Activated CD8-positive, alpha-beta memory T cell treated with anti-CD3 and anti-CD28 coated beads for 1 hour (primary cell): ENCODE results near the gene TM9SF2.
"Not testable (repeated sequence)": the region's sequence is repeated elsewhere in the genome, so short reads cannot be mapped to it uniquely, and the experiment has no call there.

Experiments used
- DNase-seq, 2 donors: peaks; one replicate each; pipeline ENCODE4 v3.0.0-alpha.2; 2020; ENCODE audit warnings: low read depth in 1 of 2; ENCODE audit errors: extremely low read depth in 1 of 2

The TM9SF2 gene

GRCh38 chr13:99528547-99528946, 27.3 kb downstream of the TM9SF2 start:
- DNase-seq = no peak

GRCh38 chr13:99536023-99536422, 34.8 kb downstream of the TM9SF2 start:
- DNase-seq = no peak

- DNase-seq = no peak
These were observed 39.3 kb downstream of the TM9SF2 start for GRCh38 chr13:99540530-99540929.

GRCh38 chr13:99542788-99543406, 41.6 kb downstream of the TM9SF2 start:
- no peak for DNase-seq

- DNase-seq = no peak
These were observed 44.1 kb downstream of the TM9SF2 start for GRCh38 chr13:99545361-99545760.

- no peak for DNase-seq
These were observed 44.7 kb downstream of the TM9SF2 start for GRCh38 chr13:99545979-99546378.

- DNase-seq = no peak
These were observed 45.6 kb downstream of the TM9SF2 start for GRCh38 chr13:99546878-99547277.

- DNase-seq = no peak
These were observed 47.2 kb downstream of the TM9SF2 start for GRCh38 chr13:99548448-99548847.

GRCh38 chr13:99553033-99553432, 51.8 kb downstream of the TM9SF2 start:
- no peak for DNase-seq

GRCh38 chr13:99555149-99555548, 53.9 kb downstream of the TM9SF2 start:
- DNase-seq = no peak

GRCh38 chr13:99556867-99557443, 55.7 kb downstream of the TM9SF2 start:
- no peak for DNase-seq

GRCh38 chr13:99558570-99559180, 57.4 kb downstream of the TM9SF2 start:
- DNase-seq = no peak

- DNase-seq = no peak
These were observed 58.3 kb downstream of the TM9SF2 start for GRCh38 chr13:99559560-99559959.

- DNase-seq = no peak
These were observed 62.1 kb downstream of the TM9SF2 start for GRCh38 chr13:99563404-99563803.

GRCh38 chr13:99564386-99564785, 63.1 kb downstream of the TM9SF2 start:
- DNase-seq = no peak

GRCh38 chr13:99565478-99566124, 64.3 kb downstream of the TM9SF2 start:
- no peak for DNase-seq

- no peak for DNase-seq
These were observed 65.1 kb downstream of the TM9SF2 start for GRCh38 chr13:99566125-99567083.

- not testable (repeated sequence) for DNase-seq
These were observed 67.6 kb downstream of the TM9SF2 start for GRCh38 chr13:99568901-99569300.

GRCh38 chr13:99572131-99572530, 70.9 kb downstream of the TM9SF2 start:
- DNase-seq = no peak

- DNase-seq = no peak
These were observed 71.6 kb downstream of the TM9SF2 start for GRCh38 chr13:99572921-99573320.
